ENCODE results near the gene GTF2IRD1.
"Not testable (repeated sequence)": the region's sequence is repeated elsewhere in the genome, so short reads cannot be mapped to it uniquely, and the experiment has no call there.

The GTF2IRD1 gene

DNA sequence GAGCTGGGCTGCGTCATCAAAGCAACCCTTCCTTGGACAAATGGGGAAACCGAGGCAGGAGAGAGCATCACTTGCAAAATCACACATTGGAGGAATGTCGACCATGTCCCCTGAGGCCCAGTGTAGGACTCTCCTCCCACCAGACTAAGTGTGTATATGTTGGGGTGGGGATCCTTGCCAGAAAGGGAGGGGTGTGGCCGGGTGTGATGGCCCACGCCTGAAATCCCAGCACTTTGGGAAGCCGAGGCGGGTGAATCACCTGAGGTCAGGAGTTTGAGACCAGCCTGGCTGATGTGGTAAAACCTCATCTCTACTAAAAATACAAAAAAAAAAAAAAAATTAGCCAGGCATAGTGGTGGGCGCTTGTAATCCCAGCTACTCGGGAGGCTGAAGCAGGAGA, 23.3 kb upstream of the GTF2IRD1 start:
- not testable (repeated sequence) for FAIRE-seq

DNA sequence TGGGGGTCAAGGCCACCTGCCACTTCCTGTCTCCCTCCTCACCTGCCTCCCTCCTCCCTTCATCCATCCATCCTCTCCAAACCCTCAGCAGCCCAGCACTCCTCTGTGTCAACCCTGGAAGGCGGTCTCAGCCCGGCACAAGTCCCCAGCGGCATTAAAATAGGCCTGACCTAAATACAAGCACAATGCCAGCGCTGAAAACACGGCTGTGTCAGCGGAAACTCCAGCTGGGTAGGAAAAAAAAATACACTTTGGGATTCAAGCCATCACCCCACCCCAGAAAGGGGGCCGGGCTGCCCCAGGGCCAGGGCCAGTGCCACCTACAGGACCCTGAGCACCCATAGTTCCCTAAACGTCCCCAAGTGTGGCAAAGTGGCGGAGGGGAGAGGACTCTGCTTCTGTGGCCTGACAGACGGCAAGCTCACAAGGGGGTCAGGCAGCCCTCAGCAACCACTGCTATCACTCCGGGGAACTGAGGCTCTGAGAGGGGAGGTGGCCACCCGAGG, 22.7 kb upstream of the GTF2IRD1 start:
- no peak for FAIRE-seq

DNA sequence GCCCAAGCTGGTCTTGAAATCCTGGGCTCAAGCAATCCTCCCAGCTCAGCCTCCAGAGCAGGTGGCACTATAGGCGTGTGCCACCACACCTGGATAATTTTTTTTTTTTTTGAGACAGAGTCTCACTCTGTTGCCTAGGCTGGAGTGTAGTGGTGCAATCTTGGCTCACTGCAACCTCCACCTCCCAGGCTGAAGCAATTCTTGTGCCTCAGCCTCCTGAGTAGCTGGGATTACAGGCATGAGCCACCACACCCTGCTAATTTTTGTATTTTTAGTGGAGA, 16.5 kb upstream of the GTF2IRD1 start:
- FAIRE-seq: not testable (repeated sequence)

DNA sequence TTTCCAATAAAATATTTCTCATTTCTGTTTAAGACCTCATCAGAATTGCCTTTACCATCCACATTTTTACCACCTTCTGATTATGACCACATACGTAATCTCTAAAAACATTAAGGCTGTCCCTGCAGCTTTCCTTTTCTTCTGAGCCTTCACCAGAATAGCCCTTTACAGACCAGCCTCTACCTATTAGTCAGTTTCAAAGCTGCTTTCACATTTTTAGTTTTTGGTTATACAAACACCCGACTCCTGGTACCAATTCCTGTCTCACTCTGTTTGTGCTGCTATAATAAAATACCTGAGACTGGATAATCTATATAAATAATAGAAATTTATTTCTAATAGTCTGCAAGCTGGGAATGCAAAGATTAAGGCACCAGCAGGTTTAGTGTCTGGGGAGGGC, 15.4 kb upstream of the GTF2IRD1 start:
- no peak for FAIRE-seq

DNA sequence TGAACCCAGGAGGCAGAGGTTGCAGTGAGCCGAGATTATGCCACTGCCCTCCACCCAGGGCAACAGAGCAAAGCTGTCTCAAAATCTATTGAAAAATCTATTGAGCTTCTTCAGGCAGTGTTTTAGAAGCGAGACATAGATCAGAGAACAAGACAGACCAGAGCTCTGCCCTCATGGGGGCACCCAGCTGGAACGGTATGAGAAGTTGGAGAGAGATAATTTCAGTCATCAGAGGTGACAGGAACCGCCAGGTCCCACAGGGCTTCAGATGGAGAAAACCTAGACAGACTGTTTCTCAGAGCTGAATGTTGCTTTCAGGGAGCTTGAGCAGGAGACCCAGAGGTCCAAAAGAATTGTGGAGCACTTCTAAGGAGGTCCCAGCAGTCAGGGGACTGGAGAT, 14.2 kb upstream of the GTF2IRD1 start:
- no peak for FAIRE-seq

DNA sequence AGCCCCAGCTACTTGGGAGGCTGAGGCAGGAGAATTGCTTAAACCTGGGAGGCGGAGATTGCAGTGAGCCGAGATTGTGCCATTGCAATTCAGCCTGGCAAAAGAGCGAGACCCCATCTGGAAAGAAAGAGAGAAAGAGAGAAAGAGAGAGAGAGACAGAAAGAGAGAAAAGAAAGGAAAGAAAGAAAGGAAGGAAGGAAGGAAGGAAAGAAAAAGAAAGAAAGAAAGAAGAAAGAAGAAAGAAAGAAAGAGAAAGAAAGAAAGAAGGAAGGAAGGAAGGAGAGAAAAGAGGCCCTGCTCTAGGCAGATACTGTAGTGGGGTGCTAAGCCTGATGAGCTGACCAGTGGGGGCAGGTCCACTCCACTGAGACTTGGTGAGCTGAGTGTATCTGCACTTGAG, 13.6 kb upstream of the GTF2IRD1 start:
- FAIRE-seq: not testable (repeated sequence)

DNA sequence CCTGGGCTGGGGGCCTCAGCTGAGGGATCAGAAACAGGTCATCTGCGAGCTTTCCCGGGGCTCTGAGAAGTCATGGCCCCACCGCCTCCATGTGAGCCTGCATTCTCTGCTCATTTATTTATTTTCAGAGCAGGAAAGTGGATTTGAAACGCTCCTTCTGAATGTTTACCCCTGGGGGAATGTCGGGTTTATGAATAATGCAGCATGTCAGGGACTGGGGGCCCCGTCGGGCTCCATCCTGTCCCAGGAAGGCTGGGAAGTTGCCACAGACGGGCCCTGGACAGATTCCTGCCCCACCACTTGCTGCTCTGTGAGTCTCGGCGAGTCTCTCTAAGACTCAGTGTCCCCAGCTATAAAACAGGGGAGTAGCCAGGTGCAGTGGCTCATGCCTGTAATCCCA, 11.9 kb upstream of the GTF2IRD1 start:
- FAIRE-seq: no peak

DNA sequence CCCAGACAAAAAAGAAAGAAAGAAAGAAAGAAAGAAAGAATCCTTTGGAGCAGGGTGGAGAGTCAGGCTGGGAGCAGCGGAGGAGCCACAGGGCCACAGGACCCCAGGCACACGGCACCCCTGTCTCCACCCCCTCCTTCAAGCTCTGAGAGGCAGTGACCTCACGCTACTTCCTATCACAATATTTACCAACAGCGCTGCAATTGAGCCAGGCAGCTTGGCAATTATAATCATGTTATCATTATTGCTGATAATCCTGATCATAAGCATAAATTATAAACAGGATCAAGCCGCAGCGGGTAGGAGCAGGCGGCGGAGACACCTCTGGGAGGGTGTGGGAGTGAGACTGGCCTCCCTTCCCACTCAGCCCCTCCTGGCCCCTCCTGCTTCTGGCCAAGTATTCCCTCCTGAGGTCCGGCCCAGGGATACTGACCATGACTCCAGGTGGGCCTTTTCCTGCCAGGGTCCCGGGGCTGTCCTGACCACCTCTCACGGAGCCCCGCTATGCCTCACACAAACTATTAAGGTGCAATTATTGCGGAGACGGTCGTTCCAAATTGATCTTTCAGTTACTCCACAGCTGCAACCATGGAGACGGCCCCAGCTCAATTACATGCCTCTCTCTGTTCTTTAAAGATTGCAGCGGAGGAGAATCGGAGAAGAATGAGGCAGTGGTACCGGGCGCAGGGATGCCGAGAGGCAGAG, 10.0 kb upstream of the GTF2IRD1 start:
- FAIRE-seq: no peak

DNA sequence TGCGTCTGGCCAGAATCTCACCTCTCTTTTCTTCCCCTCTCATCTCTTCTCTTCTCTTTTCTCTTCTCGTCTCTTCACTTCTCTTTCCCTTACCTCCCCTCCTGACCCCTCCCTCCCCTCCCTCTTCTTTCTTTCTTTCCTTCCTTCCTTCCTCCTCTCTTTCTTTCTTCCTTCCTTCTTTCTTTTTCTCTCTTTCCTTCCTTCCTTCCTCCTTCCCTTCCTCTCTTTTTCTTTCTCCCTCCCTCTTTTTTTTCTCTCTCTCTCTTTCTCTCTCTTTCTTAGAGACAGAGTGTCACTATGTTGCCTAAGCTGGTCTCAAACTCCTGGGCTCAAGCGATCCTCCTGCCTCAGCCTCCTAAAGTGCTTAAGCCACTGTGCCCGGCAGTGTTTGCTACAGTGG, 4.6 kb upstream of the GTF2IRD1 start:
- no peak for FAIRE-seq

DNA sequence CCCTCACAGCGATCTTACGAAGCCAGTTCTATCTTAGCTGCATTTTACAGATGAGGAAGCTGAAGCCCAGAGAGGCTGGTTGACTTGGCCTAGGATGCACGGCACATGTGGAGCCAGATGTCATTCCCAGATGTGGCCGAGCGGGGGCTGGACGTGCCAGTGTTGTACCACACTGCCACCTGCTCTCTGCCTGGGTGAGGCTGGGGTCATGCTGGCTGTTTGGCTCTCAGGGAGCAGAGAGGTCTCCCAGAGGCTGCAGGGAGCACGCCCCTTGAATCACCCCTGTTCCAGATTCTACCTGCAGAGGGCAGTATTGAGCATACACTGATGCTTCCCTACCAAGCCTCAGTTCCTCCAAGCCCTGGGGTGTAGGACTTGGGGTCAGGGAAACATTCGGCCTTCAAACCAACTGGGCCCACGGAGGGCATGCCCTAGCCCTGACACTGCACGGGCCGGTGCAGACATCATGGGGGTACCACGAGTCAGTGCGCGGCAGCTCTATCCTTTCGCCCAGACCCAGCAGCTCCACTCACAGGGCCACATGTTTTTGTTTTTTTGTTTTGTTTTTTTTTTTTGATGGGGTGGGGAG, 3.8 kb upstream of the GTF2IRD1 start:
- no peak for FAIRE-seq

DNA sequence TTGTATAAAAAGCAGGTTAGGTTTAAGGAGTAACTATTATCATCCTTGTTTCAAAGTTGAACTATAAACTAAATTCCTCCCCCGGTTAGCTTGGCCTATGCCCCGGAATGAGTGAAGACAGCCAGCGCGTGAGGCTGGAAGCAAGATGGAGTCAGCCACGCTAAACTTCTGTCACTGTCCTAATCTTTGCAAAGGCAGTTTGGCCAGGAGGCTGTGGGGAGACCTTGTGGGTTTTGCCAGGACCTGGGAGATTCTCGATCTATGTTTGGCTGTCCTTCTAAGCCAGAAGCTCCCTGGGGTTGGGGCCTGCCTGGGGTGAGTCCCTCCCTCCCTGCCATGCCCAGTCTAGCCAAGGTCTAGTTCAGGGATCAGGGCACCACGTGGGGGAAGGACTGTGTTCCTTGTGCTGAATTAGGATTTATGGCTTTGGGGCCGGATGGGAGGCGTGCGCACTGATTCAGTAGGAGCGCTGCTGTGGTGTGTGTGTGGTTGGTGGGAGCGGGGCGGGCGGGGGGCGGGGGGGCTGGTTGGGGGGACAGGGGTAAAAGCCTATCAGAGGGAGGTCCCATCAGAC, 871 bp upstream of the GTF2IRD1 start:
- no peak for FAIRE-seq

DNA sequence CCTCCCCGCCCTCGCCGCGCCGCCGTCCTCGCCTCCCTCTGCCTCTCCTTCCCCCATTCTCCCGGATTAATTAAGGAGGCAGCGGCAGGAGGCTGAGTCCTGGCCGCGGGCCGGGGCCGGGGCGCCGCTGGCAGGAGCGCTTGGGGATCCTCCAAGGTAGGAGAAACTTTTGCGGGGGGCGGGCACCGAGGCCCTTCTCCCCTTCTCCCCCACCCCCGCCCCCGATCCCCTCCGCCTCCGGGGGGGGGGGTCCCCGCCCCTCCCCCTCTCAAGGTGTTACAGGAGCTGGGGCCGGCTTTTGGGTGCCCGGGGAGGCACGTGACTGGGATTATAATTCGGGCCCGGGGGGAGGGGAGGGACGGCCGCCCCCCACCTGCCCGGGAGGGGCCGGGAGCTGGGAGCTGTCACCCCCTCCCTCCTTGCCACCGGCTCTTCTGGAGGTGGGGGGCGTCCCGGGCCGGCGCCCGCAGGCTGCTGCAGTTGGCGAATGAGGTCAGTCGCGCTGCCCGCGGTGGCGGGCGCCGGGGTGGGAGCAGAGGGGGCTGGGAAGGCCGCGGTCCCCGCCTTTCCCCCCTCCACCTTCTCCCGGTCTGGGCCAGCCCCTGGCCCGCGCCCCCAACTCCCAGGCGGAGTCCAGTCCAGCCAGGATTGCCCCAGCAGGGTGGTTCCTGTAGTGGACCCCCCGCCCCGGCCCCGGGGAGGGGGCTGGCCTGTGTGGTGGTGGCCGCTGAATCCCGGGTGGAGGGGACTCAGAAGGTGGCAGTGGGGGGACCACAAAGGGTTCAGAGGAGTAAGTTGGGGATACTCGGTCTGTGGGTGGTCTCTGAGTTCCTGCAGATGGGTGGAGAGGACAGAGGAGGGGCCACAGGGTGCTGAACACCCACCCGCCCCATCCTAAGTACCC, 567 bp downstream of the GTF2IRD1 start:
- FAIRE-seq: no peak

DNA sequence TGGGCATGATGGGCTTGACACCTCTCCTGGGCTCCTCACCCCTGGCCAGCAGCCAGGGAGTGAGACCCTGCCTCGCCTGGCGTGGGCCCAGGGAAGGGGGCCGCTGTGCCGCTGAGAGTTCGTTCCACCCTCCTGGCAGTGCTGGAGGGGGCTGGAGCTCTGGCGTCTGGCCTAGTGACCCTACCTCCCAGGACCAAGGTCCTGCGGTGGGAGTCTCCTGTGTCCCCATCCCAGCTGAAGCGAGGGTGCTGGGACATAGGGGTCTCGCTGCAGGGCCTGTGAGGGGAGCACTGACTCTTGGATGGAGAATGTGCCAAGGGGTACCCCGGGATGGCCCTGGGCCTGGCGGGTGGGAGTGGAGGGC, 1.2 kb downstream of the GTF2IRD1 start:
- no peak for FAIRE-seq

DNA sequence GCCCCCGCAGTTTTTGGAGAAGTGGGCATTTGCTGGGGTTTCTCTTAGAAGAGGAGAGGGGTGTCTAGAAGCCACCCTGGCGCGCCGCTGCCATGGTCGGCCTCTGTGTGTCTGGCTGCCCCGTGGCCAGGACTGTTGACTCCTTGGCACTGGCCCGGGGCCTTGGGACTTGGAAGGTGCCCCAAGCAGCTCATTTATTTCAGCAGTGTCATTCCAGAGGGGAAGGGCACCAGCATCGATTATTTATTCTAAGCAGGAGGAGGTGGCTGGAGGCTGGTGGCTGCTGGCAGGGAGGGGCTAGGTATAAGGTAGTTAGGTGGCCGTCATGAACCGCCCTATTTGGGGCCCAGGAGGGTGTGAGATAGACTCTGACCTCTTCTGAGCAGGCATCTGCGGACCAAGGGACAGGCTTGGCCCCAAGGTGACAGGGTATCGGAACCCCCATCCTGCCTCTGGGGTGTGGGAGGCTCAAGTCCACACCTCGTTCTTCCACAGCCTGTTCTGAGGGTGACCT, 1.6 kb downstream of the GTF2IRD1 start:
- FAIRE-seq: no peak

DNA sequence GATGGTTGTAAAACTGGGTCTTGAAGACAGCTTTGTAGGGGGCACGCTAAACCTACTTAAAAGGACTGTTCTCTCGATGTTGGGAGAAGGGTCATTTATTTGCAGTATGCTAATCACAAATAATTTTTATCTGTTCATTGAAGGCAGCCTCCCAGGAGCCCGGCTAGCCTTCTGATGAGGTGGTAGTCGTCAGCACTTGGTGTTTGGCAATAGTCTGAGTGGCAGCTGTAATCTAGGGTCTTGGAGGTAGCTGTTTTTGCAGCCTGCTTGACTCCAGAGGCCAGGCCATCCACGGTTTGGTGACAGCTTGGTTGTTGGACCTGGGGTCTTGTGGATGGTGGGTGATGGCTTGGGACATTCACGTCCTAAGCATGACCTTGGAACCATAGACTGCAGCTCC, 2.2 kb downstream of the GTF2IRD1 start:
- FAIRE-seq: no peak

DNA sequence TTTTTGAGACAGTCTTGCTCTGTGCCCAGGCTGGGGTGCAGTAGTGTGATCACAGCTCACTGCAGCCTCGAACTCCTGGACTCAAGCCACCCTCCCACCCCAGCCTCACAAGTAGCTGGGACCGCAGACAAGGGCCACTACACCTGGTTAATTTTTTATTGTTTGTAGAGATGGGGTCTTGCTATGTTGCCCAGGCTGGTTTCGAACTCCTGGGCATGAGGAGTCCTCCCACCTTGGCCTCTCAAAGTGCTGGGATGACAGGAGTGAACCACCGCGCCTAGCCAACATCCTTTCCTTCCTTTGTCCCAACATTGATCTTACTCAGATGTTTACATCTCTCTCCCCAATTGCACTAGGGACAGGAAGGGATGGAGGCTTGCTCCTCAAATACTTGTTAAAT, 3.3 kb downstream of the GTF2IRD1 start:
- FAIRE-seq: no peak

DNA sequence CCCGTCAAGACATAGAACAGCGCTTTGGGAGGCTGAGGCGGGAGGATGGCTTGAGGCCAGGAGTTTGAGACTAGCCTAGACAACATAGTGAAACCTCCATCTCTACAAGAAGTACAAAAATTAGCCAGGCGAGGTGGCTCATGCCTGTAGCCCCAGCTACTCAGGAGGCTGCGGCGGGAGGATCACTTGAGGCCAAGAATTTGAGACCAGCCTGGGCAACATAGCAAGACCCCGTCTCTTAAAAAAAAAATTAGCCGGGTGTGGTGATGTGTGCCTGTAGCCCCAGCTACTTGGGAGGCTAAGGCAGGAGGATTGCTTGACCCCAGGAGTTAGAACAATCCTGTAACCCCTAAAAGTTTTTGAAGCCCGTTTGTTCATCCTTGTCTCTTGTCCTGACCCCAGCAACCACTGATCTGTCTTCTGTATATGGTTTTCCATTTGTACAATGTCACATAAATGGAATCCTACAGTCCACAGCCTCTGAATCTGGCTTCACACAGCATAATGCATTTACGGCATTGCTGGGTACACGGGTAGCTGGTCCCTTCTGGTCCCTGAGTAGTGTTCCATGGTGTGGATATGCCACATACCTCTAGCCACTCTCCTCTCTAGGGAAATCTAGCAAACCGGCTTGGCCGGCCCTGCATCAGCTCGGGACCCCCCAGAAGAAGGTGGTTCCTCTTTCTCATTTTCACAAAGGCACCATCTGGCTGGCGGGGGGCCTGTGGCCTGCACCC, 8.4 kb downstream of the GTF2IRD1 start:
- FAIRE-seq: no peak

DNA sequence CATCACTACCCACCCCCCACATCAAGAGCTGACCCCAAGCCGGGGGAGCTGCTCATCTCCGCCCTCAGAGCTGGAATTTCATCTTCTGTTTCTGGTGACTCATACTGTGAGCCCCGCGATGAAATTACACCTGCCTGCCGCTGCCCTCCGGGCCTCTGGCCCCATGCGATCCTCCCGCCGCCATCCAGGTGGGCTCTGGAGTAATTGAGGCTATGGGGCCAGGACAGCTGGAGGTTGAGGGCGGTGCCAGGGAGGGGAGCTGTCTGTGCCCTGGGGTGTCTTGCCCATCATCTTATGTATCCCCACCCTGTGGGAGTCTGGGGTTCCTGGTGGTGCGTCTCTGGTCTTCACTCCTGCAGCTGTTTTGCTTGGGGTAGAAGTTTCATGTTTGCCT, 9.0 kb downstream of the GTF2IRD1 start:
- FAIRE-seq: no peak

DNA sequence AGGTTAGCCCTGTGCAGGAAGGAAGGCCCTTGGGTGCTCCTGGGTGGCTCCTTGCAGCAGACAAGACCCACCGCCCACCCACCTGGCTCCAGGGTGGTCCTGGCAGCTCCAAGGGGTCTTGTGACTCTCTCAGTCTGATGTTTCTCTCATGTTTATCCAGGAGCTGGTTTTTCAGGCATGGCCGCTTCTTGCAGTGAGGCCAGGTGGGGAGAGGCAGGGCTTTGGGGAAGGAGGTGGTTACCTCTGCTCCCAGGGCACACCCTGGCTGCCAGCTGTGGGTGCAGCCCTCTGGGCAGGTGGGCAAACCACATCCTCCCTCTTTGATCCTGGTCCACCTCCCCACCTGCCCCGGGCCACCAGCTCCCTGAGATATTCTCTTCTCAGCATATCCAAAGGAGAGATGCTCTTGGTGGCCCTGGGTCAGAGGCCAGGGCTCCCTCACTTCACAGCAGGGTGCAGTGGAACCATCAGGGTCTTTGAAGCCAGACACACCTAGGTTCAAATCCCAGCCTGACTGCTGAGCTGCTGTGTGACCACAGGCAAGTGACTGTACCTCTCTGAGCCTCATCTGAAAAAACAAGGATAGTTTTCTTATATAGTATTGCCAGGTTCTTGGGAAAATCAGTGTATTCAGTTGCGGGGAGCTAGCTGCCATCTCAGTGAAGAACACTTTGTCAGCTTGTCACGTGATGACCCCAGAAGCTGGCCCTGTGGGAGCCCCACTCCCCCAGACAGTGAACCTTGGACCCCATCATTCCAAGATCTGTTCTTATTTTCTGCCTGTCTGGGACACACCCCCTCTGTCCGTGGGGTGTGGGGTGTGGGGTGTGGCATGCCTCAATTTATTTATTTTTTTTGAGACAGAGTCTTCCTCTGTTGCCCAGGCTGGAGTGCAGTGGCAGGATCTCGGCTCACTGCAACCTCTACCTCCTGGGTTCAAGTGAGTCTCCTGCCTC, 11.5 kb downstream of the GTF2IRD1 start:
- no peak for FAIRE-seq

DNA sequence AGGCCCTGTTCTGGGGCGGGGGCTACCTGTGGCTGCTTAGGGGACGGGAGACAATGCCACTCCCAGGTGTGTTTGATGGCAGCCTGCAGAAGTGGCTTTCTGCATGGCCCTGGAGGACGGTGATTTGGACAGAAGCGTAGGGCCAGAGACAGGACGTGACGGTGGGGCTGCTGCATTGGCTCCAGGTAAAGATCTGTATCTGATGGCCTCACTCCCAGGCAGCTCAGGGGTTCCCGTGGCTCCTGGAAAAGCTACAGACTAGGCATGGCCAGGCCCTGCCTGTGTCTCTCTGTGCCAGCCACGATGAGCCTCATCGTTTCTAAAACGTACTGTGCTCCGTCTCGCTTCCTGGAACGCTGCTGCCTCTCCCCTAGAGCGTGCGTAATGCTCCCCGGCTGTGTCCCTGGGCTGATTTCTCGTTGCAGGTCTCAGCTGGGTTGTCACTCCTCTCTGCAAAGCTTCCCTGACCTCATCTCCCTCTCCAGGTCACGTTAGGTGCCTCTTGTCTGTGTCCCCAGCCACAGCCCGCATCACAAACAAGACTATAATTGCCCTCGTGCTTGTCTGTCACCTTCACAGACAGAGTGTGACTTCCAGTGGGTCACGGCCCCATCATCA, 12.6 kb downstream of the GTF2IRD1 start:
- FAIRE-seq: no peak

DNA sequence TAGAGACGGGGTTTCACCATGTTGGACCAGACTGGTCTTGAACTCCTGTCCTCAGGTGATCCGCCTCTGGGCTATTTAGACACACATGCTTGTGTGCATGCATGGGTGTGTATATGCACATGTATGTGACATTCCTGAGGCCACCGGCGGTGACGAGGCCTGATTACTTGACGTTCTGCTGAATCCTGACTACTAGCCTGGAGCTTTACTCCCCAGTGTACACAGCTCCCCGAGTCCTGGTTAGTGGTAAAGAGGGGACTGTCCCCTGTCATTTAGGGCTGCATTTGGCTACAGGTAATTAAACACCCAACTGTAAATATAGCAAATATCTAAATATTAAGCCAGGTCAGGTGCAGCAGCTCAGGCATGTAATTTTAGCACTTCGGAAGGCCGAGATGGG, 14.2 kb downstream of the GTF2IRD1 start:
- no peak for FAIRE-seq

All from G401.6 (cell line).